ENCODE data around the gene LRRN4CL. TPM values are rescaled to one million over a fixed set of nuclear protein-coding genes. Genes with fewer than 3 reads are reported as not detected.

LRRN4CL gene
- total and polyA plus RNA-seq, 9 of the 15 experiments (the other 6 are each of a cell fraction or from before 2014, with no cell fraction given) = 0.03 to 0.11 (median 0.05) TPM; not detected in 4

- TF ChIP-seq YY1 (IDR thresholded peaks at IDR 0.05; ENCODE audit: borderline replicate concordance in 1 of 3, control insufficient read depth in 1 of 3, extremely low read depth in 1 of 3, insufficient read depth in 3 of 3, insufficient read length in 1 of 3, insufficient replicate concordance in 2 of 3, low read depth in 1 of 3, low read length in 2 of 3) (peak in 1 of 3 experiments; percentile 12), BRCA1 (IDR thresholded peaks at IDR 0.05) (no peak), BRCA1 (CRISPR knock-in tag; IDR thresholded peaks at IDR 0.05) (no peak), MCM5 (IDR thresholded peaks at IDR 0.05; ENCODE audit: low read depth) (no peak), ZBTB2 (IDR thresholded peaks at IDR 0.05) (no peak; the same call in 1 of the 2 replicates), CC2D1A (IDR thresholded peaks at IDR 0.05) (no peak), NCOA2 (IDR thresholded peaks at IDR 0.05; ENCODE audit: partially characterized antibody in 2 of 2) (no peak), ZNF589 (CRISPR knock-in tag; IDR thresholded peaks at IDR 0.05; ENCODE audit: low read depth) (no peak), SIRT6 (IDR thresholded peaks at IDR 0.05; ENCODE audit: low read depth, low read length) (no peak), PHF20 (IDR thresholded peaks at IDR 0.05; ENCODE audit: partially characterized antibody) (peak; percentile 19), POLR2A (conservative IDR thresholded peaks at IDR 0.05) (peak; percentile 79), E4F1 (CRISPR knock-in tag; IDR thresholded peaks at IDR 0.05; ENCODE audit: borderline replicate concordance) (no peak), MEF2D (tag; conservative IDR thresholded peaks at IDR 0.05; ENCODE audit: low read depth) (no peak), HMG20A (CRISPR knock-in tag; conservative IDR thresholded peaks at IDR 0.05) (no peak), KLF1 (tag; IDR thresholded peaks at IDR 0.05) (no peak), ZBTB9 (CRISPR knock-in tag; IDR thresholded peaks at IDR 0.05) (no peak), JUN (IDR thresholded peaks at IDR 0.05; ENCODE audit: borderline replicate concordance, low read depth, low read length) (no peak), JUN (CRISPR knock-in tag; IDR thresholded peaks at IDR 0.05; ENCODE audit: borderline replicate concordance) (peak; percentile 87; the same call in 1 of the 2 replicates), ZNF57 (CRISPR knock-in tag; IDR thresholded peaks at IDR 0.05) (no peak), SMAD2 (IDR thresholded peaks at IDR 0.05; ENCODE audit: low read depth, low read length) (no peak), PHF8 (IDR thresholded peaks at IDR 0.05; ENCODE audit: borderline replicate concordance, low read length) (peak; percentile 73; the same call in 1 of the 2 replicates), POLR2B (IDR thresholded peaks at IDR 0.05; ENCODE audit: low read depth, partially characterized antibody) (peak; percentile 70)
Observed at GRCh38 chr11:62705880-62706849, 16.8 kb upstream of the LRRN4CL start (continued).

All from K562 (cell line).